Hematopoietic multipotent progenitor cell treated with erythropoietin and hydrocortisone succinate and interleukin-3 and kit ligand, for 4 days (in vitro differentiated cells): Measurements from ENCODE around the gene GJB4.
"Not testable (repeated sequence)": the region's sequence is repeated elsewhere in the genome, so short reads cannot be mapped to it uniquely, and the experiment has no call there.

Source experiments
- DNase-seq: peaks from one replicate; pipeline ENCODE4 v3.0.0-alpha.2; 2015

GJB4 gene

DNA sequence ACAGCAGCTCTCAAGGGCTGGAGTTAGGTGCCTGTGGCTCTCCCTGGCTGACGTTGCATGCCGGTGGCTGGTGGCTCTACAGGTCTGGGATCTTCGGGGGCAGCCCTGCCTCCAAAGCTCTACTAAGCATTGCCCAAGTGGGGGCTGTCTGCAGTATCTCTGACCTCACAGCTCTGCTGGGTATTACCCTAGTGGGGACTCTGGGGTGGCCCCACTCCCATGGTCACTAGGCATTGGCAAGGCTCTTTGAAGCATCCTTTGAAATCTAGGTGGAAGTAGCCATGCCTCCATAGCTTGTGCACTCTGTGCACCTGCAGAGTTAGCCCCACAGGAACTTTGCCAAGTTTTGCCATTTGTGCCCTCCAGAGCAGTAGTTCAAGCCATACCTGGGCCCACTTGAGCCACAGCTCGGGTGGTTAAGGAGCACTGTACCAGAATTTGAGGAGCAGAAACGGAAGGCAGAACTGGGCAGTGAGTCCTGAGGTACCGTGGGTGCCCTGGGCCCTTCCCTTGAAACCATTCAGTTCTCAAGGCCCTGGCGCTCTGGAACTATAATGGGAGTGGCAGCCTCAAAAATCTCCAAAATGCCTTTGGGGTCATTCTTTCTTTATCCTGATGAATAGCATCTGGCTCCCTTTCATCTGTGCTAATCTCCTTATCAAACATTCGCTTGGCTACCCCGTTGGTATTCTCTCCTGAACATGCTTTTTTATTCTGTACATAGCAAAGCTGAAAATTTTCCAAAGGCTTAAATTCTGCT is 48.7 kb downstream of the GJB4 start:
- no peak for DNase-seq

- not testable (repeated sequence) for DNase-seq
Measured at GRCh38 chr1:34810781-34811180, 51.2 kb downstream of the GJB4 start.
